GM12873 (cell line): ENCODE data around the gene PRSS33.

Experiments used
- CTCF ChIP-seq: IDR thresholded peaks from 2 replicates; pipeline ENCODE4 v1.5.1; 2012; ENCODE audit warnings: low read depth, mild to moderate bottlenecking, moderate library complexity, low read length, control low read depth; ENCODE audit not compliant: insufficient read depth; ENCODE audit errors: missing control alignments

The PRSS33 gene

GRCh38 chr16:2744711-2745110 lies 42.6 kb downstream of the PRSS33 start:
- no peak for TF ChIP-seq CTCF

- no peak for TF ChIP-seq CTCF
Observed at GRCh38 chr16:2743007-2743810, 44.2 kb downstream of the PRSS33 start.

GRCh38 chr16:2742323-2743006 lies 44.9 kb downstream of the PRSS33 start:
- no peak for TF ChIP-seq CTCF

- TF ChIP-seq CTCF, result no peak
Observed at GRCh38 chr16:2741168-2741567, 46.2 kb downstream of the PRSS33 start.

GRCh38 chr16:2740476-2740875 lies 46.9 kb downstream of the PRSS33 start:
- no peak for TF ChIP-seq CTCF

- TF ChIP-seq CTCF, result no peak
Observed at GRCh38 chr16:2739625-2740430, 47.5 kb downstream of the PRSS33 start.

- TF ChIP-seq CTCF, result no peak
Observed at GRCh38 chr16:2738615-2739014, 48.7 kb downstream of the PRSS33 start.
